Measurements from ENCODE around the gene HELZ.

The HELZ gene

GRCh38 chr17:67021196-67021595, 223.8 kb downstream of the HELZ start:
- no peak for DNase-seq

Measured in stimulated activated CD4-positive, alpha-beta T cell treated with anti-CD3 and anti-CD28 coated beads, Interleukin-2, amount 100 ng/mL, for 48 hours (primary cell).